IMR-90 (cell line): ENCODE results near the gene RPS6KA5.

ENCODE experiments used
- CEBPB ChIP-seq: IDR thresholded peaks from 2 replicates; pipeline ENCODE4 v1.6.1; 2012; ENCODE audit warnings: low read depth, low read length, improper control_type of control experiment
- CHD1 ChIP-seq: IDR thresholded peaks from 2 replicates; pipeline ENCODE4 v1.6.1; 2012; ENCODE audit warnings: low read depth, low read length, improper control_type of control experiment
- FOS ChIP-seq: fragments of 150-350 bp; IDR thresholded peaks from 2 replicates; pipeline ENCODE4 v1.6.1; 2016; ENCODE audit warnings: low read depth, low read length
- MAFK ChIP-seq: IDR thresholded peaks from 2 replicates; pipeline ENCODE4 v1.6.1; 2012; ENCODE audit warnings: low read depth, low read length, improper control_type of control experiment
- MAZ ChIP-seq: IDR thresholded peaks from 2 replicates; pipeline ENCODE4 v1.6.1; 2012; ENCODE audit warnings: low read depth, mild to moderate bottlenecking, low read length, improper control_type of control experiment, moderate library complexity, borderline replicate concordance
- MXI1 ChIP-seq: IDR thresholded peaks from 2 replicates; pipeline ENCODE4 v1.6.1; 2012; ENCODE audit warnings: low read depth, mild to moderate bottlenecking, low read length, moderate library complexity, borderline replicate concordance
- NFE2L2 ChIP-seq: fragments of 150-350 bp; IDR thresholded peaks from 2 replicates; pipeline ENCODE4 v1.6.1; 2016; ENCODE audit warnings: low read depth, mild to moderate bottlenecking, low read length
- POLR2A ChIP-seq: IDR thresholded peaks from 2 replicates; pipeline ENCODE4 v1.6.1; 2012; ENCODE audit warnings: mild to moderate bottlenecking, low read depth, low read length
- RAD21 ChIP-seq: IDR thresholded peaks from 2 replicates; pipeline ENCODE4 v1.6.1; 2012; ENCODE audit warnings: low read length, improper control_type of control experiment
- RCOR1 ChIP-seq: IDR thresholded peaks from 2 replicates; pipeline ENCODE4 v1.6.1; 2012; ENCODE audit warnings: mild to moderate bottlenecking, low read length, improper control_type of control experiment; ENCODE audit not compliant: insufficient replicate concordance
- USF2 ChIP-seq: fragments of 150-350 bp; IDR thresholded peaks from 2 replicates; pipeline ENCODE4 v1.6.1; 2017; ENCODE audit warnings: mild to moderate bottlenecking, antibody characterized with exemption, low read length, low read depth
- TF ChIP-seq, protein P1 (sequence below): conservative IDR thresholded peaks from 2 replicates; pipeline ENCODE4 v1.5.1; 2012; ENCODE audit warnings: mild to moderate bottlenecking, low read depth, low read length, improper control_type of control experiment

GRCh38 chr14:91098591-91098990 lies 38.1 kb upstream of the RPS6KA5 start:
- TF ChIP-seq POLR2A (no peak), CHD1 (no peak), USF2 (no peak), RAD21 (no peak), MAFK (no peak), MXI1 (no peak), RCOR1 (no peak), MAZ (no peak), NFE2L2 (no peak), FOS (no peak), CEBPB (no peak)
- TF ChIP-seq, protein P1, sequence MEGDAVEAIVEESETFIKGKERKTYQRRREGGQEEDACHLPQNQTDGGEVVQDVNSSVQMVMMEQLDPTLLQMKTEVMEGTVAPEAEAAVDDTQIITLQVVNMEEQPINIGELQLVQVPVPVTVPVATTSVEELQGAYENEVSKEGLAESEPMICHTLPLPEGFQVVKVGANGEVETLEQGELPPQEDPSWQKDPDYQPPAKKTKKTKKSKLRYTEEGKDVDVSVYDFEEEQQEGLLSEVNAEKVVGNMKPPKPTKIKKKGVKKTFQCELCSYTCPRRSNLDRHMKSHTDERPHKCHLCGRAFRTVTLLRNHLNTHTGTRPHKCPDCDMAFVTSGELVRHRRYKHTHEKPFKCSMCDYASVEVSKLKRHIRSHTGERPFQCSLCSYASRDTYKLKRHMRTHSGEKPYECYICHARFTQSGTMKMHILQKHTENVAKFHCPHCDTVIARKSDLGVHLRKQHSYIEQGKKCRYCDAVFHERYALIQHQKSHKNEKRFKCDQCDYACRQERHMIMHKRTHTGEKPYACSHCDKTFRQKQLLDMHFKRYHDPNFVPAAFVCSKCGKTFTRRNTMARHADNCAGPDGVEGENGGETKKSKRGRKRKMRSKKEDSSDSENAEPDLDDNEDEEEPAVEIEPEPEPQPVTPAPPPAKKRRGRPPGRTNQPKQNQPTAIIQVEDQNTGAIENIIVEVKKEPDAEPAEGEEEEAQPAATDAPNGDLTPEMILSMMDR, result no peak
